ENCODE results near the gene ZCCHC24. TPM values are rescaled to one million over a fixed set of nuclear protein-coding genes. Genes with fewer than 3 reads are reported as not detected.
"Not testable (repeated sequence)": the region's sequence is repeated elsewhere in the genome, so short reads cannot be mapped to it uniquely, and the experiment has no call there.

The ZCCHC24 gene
- total RNA-seq, 2 experiments from 2014 or later: 0.67 to 0.85 TPM

GRCh38 chr10:79449181-79450146, 4.0 kb upstream of the ZCCHC24 start:
- CTCF ChIA-PET: no interaction called here
- Histone ChIP-seq H3K4me1 (ENCODE audit: insufficient read depth, low read length) (peaks cover 12% of the 10 kb centered on the region), H3K27me3 (ENCODE audit: control insufficient read depth in 1 of 2, insufficient read depth in 2 of 2, low read length in 2 of 2) (no peaks in the 10 kb centered on the region), H3K4me3 (ENCODE audit: low read length) (no peak overlapping the region), H3K27ac (ENCODE audit: low read depth in 1 of 2, low read length in 2 of 2) (no peak overlapping the region), H3K36me3 (ENCODE audit: insufficient read depth, low read length) (no peaks in the 10 kb centered on the region), H3K9me3 (ENCODE audit: control insufficient read depth in 1 of 2, insufficient read depth in 1 of 2, low read length in 2 of 2) (no peaks in the 10 kb centered on the region)
- POLR2A ChIA-PET: no interaction called here
- H3K4me1 Mint-ChIP-seq (ENCODE audit: low read depth): peaks cover 16% of the 10 kb centered on the region
- H3K36me3 Mint-ChIP-seq (ENCODE audit: low read depth): peaks cover 5% of the 10 kb centered on the region
- intact Hi-C loops (cut with DNase I, micrococcal nuclease): loop anchor here (5.0 to 10.0 kb wide), 5 partner anchors 385 to 1417 kb away; partner anchors contain the start of genes RPS24 (in 2 of the 2), ANXA11 (in 1 of the 2) and ZMIZ1 (in 1 of the 2)
- TF ChIP-seq CTCF (IDR thresholded peaks at IDR 0.05): no peak
- H3K4me3 Mint-ChIP-seq: no peak overlapping the region
- H3K27me3 Mint-ChIP-seq: no peaks in the 10 kb centered on the region
- H3K9me3 Mint-ChIP-seq: no peaks in the 10 kb centered on the region
- peak in 1 of 14 experiments; percentile 27 for DNase-seq
- H3K27ac Mint-ChIP-seq: peak overlapping the region; percentile 12
- no peak for ATAC-seq (ENCODE audit: poor library complexity)

- ChIA-PET POLR2A (no interaction called here), CTCF (no interaction called here)
- ATAC-seq (ENCODE audit: poor library complexity) (no peak), DNase-seq (peak in 1 of 14 experiments; percentile 2)
- Mint-ChIP-seq H3K4me3 (no peak overlapping the region), H3K27me3 (no peaks in the 10 kb centered on the region), H3K27ac (peak overlapping the region; percentile 12), H3K4me1 (ENCODE audit: low read depth) (peaks cover 24% of the 10 kb centered on the region), H3K9me3 (no peaks in the 10 kb centered on the region), H3K36me3 (ENCODE audit: low read depth) (peaks cover 5% of the 10 kb centered on the region)
- TF ChIP-seq CTCF (IDR thresholded peaks at IDR 0.05): no peak
- Histone ChIP-seq H3K4me1 (ENCODE audit: insufficient read depth, low read length) (peaks cover 20% of the 10 kb centered on the region), H3K36me3 (ENCODE audit: insufficient read depth, low read length) (no peaks in the 10 kb centered on the region), H3K27ac (ENCODE audit: low read depth in 1 of 2, low read length in 2 of 2) (no peak overlapping the region), H3K4me3 (ENCODE audit: low read length) (no peak overlapping the region), H3K9me3 (ENCODE audit: control insufficient read depth in 1 of 2, insufficient read depth in 1 of 2, low read length in 2 of 2) (no peaks in the 10 kb centered on the region), H3K27me3 (ENCODE audit: control insufficient read depth in 1 of 2, insufficient read depth in 2 of 2, low read length in 2 of 2) (no peaks in the 10 kb centered on the region)
- intact Hi-C loops (cut with DNase I, micrococcal nuclease): loop anchor here (5.0 to 10.0 kb wide), 5 partner anchors 384 to 1416 kb away; partner anchors contain the start of genes RPS24 (in 2 of the 2), ANXA11 (in 1 of the 2) and ZMIZ1 (in 1 of the 2)
Observed at GRCh38 chr10:79448732-79449049, 3.3 kb upstream of the ZCCHC24 start.

- peak overlapping the region; percentile 9 for H3K4me3 Mint-ChIP-seq
- Histone ChIP-seq H3K9me3 (ENCODE audit: control insufficient read depth in 1 of 2, insufficient read depth in 1 of 2, low read length in 2 of 2) (no peaks in the 10 kb centered on the region), H3K27ac (ENCODE audit: low read depth in 1 of 2, low read length in 2 of 2) (no peak overlapping the region), H3K36me3 (ENCODE audit: insufficient read depth, low read length) (no peaks in the 10 kb centered on the region), H3K27me3 (ENCODE audit: control insufficient read depth in 1 of 2, insufficient read depth in 2 of 2, low read length in 2 of 2) (no peaks in the 10 kb centered on the region), H3K4me3 (ENCODE audit: low read length) (no peak overlapping the region), H3K4me1 (ENCODE audit: insufficient read depth, low read length) (peaks cover 25% of the 10 kb centered on the region)
- DNase-seq: peak in 1 of 14 experiments; percentile 28
- no peaks in the 10 kb centered on the region for H3K27me3 Mint-ChIP-seq
- ChIA-PET POLR2A (no interaction called here), CTCF (no interaction called here)
- no peak for ATAC-seq (ENCODE audit: poor library complexity)
- peaks cover 5% of the 10 kb centered on the region for H3K36me3 Mint-ChIP-seq (ENCODE audit: low read depth)
- peaks cover 29% of the 10 kb centered on the region for H3K4me1 Mint-ChIP-seq (ENCODE audit: low read depth)
- TF ChIP-seq CTCF (IDR thresholded peaks at IDR 0.05): no peak
- no peak overlapping the region for H3K27ac Mint-ChIP-seq
- intact Hi-C loops (cut with DNase I, micrococcal nuclease): loop anchor here (2.0 to 10.0 kb wide), 6 partner anchors 99 to 1416 kb away; partner anchors contain the start of genes RPS24 (in 2 of the 2), ANXA11 (in 1 of the 2) and ZMIZ1 (in 1 of the 2)
- H3K9me3 Mint-ChIP-seq: no peaks in the 10 kb centered on the region
Observed at GRCh38 chr10:79447911-79448731, 2.7 kb upstream of the ZCCHC24 start.

DNA sequence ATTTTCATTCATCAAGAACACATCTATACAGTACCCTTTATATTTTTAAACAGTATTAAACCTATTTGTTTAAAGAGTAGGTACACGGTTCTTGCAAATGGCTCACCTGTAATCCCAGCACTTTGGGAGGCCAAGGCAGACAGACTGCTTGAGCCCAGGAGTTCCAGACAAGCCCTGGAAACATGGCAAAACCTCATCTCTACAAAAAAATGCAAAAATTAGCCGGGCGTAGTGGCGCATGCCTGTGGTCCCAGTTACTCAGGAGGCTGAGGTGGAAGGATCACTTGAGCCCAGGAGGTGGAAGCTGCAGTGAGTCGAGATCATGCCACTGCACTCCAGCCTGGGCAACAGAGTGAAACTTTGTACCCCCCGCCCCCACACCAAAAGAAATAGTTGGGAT, 1.8 kb upstream of the ZCCHC24 start:
- H3K36me3 ChIP-seq (ENCODE audit: insufficient read depth, low read length); POLR2A ChIA-PET; H3K27ac ChIP-seq (ENCODE audit: low read depth in 1 of 2, low read length in 2 of 2); H3K36me3 Mint-ChIP-seq (ENCODE audit: low read depth); H3K27me3 ChIP-seq (ENCODE audit: control insufficient read depth in 1 of 2, insufficient read depth in 2 of 2, low read length in 2 of 2); H3K4me3 ChIP-seq (ENCODE audit: low read length); H3K9me3 ChIP-seq (ENCODE audit: control insufficient read depth in 1 of 2, insufficient read depth in 1 of 2, low read length in 2 of 2); ATAC-seq (ENCODE audit: poor library complexity); CTCF ChIA-PET; H3K9me3 Mint-ChIP-seq; H3K27me3 Mint-ChIP-seq: not testable (repeated sequence)
- Mint-ChIP-seq H3K4me1 (ENCODE audit: low read depth) (peaks cover 32% of the 10 kb centered on the region), H3K4me3 (peak overlapping the region; percentile 82), H3K27ac (peak overlapping the region; percentile 83)
- intact Hi-C loops (cut with DNase I, micrococcal nuclease): loop anchor here (2.0 to 10.0 kb wide), 6 partner anchors 98 to 1415 kb away; partner anchors contain the start of genes RPS24 (in 2 of the 2), ANXA11 (in 1 of the 2) and ZMIZ1 (in 1 of the 2)
- peak in 1 of 14 experiments; percentile 20 for DNase-seq
- H3K4me1 ChIP-seq (ENCODE audit: insufficient read depth, low read length): peaks cover 33% of the 10 kb centered on the region

Data from CD4-positive, alpha-beta T cell (primary cell).